ENCODE results near the gene ASIC2.

- TF ChIP-seq POLR2A (IDR thresholded peaks at IDR 0.05; ENCODE audit: low read length) = no peak
- no peak for TF ChIP-seq GATA1 (IDR thresholded peaks at IDR 0.05; ENCODE audit: low read depth, low read length)
Measured at GRCh38 chr17:33124871-33125551, 168.1 kb downstream of the ASIC2 start.

All from erythroblast (primary cell).